Measurements from ENCODE around the gene RPH3AL. TPM values are rescaled to one million over a fixed set of nuclear protein-coding genes. Genes with fewer than 3 reads are reported as not detected.
"Not testable (repeated sequence)": the region's sequence is repeated elsewhere in the genome, so short reads cannot be mapped to it uniquely, and the experiment has no call there.

The RPH3AL gene
- total RNA-seq, 4 donors from 2014 or later = 6.3 to 14.4 (median 10.8) TPM

DNA sequence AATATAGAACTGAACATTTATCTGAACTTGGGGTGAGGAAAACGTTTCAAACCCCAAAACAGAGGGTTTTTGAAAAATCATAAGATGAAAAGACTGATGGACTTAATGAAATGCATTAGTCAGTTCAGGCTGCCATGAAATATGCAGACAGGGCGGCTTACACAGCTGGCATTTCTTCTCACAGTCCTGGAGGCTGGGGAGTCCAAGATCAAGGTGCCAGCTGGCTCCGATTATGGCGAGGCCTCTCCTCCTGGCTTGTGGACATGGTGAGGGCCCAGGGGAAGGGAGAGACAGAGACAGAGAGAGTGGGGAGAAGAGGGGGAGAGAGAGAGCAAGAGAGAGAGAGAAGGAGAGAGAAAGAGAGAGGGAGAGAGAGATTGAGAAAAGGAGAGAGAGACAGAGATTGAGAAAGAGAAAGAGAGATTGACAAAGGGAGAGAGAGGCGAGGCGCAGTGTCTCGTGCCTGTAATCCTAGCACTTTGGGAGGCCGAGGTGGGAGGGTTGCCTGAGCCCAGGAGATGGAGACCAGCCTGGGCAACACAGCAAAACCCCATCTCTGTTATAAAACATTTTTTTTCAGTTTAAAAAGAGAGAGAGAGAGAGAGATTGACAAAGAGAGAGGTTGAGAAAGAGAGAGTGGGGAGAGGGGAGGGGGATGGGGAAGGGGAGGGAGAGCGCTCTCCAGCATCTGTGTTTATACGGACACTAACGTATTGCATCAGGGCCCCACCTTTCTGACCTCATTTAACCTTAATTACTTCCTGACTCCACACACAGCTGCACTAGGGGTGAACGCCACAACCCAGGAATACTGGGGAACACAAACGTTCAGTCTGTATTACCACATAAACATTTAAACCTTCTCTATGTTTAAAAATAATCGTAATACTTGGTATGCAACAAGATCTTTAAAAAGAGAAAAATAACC, 24.6 kb upstream of the RPH3AL start:
- no peaks in the 10 kb centered on the region for H3K4me1 ChIP-seq
- H3K9me3 ChIP-seq = no peaks in the 10 kb centered on the region
- TF ChIP-seq, protein P1, sequence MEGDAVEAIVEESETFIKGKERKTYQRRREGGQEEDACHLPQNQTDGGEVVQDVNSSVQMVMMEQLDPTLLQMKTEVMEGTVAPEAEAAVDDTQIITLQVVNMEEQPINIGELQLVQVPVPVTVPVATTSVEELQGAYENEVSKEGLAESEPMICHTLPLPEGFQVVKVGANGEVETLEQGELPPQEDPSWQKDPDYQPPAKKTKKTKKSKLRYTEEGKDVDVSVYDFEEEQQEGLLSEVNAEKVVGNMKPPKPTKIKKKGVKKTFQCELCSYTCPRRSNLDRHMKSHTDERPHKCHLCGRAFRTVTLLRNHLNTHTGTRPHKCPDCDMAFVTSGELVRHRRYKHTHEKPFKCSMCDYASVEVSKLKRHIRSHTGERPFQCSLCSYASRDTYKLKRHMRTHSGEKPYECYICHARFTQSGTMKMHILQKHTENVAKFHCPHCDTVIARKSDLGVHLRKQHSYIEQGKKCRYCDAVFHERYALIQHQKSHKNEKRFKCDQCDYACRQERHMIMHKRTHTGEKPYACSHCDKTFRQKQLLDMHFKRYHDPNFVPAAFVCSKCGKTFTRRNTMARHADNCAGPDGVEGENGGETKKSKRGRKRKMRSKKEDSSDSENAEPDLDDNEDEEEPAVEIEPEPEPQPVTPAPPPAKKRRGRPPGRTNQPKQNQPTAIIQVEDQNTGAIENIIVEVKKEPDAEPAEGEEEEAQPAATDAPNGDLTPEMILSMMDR (IDR thresholded peaks at IDR 0.05 in 4 of 5, conservative IDR thresholded peaks at IDR 0.05 in 1 of 5) = no peak
- TF ChIP-seq POLR2A (IDR thresholded peaks at IDR 0.05) = no peak
- H3K27ac ChIP-seq = peak overlapping the region; percentile 33 to 62 (median 45)
- ATAC-seq (peak; percentile 69 to 73), DNase-seq (peak; percentile 36 to 72)
- no peaks in the 10 kb centered on the region for H3K36me3 ChIP-seq
- no peaks in the 10 kb centered on the region for H3K27me3 ChIP-seq
- no peak overlapping the region for H3K4me3 ChIP-seq
- in situ Hi-C loops (cut with MboI; ENCODE audit: low sequenced_read_pairs in 4 of 4) (no loop called here), intact Hi-C loops (cut with DNase I; ENCODE audit: low total_unique reads) (loop anchor here (5.0 kb wide), 1 partner anchor 45 kb away; no protein-coding TSS in a partner anchor)

GRCh38 chr17:373613-374230, 21.1 kb upstream of the RPH3AL start:
- Histone ChIP-seq H3K27me3 (no peaks in the 10 kb centered on the region), H3K4me3 (no peak overlapping the region), H3K27ac (peak overlapping the region in 1 of 4 donors; percentile 29), H3K4me1 (no peaks in the 10 kb centered on the region), H3K36me3 (no peaks in the 10 kb centered on the region), H3K9me3 (no peaks in the 10 kb centered on the region)
- DNase-seq = peak in 1 of 2 donors; percentile 66
- intact Hi-C loops (cut with DNase I; ENCODE audit: low total_unique reads) = no loop called here
- in situ Hi-C loops (cut with MboI; ENCODE audit: low sequenced_read_pairs in 4 of 4) = no loop called here
- peak; percentile 39 to 57 for ATAC-seq
- TF ChIP-seq POLR2A (IDR thresholded peaks at IDR 0.05) = no peak
- TF ChIP-seq, protein P1 (IDR thresholded peaks at IDR 0.05 in 4 of 5, conservative IDR thresholded peaks at IDR 0.05 in 1 of 5) = no peak

GRCh38 chr17:372157-373152, 19.8 kb upstream of the RPH3AL start:
- TF ChIP-seq, protein P1 (IDR thresholded peaks at IDR 0.05 in 4 of 5, conservative IDR thresholded peaks at IDR 0.05 in 1 of 5) = no peak
- TF ChIP-seq POLR2A (IDR thresholded peaks at IDR 0.05) = no peak
- Histone ChIP-seq H3K36me3 (no peaks in the 10 kb centered on the region), H3K9me3 (no peaks in the 10 kb centered on the region), H3K4me1 (no peaks in the 10 kb centered on the region), H3K4me3 (no peak overlapping the region), H3K27me3 (no peaks in the 10 kb centered on the region), H3K27ac (peak overlapping the region in 1 of 4 donors; percentile 29)
- intact Hi-C loops (cut with DNase I; ENCODE audit: low total_unique reads) = no loop called here
- in situ Hi-C loops (cut with MboI; ENCODE audit: low sequenced_read_pairs in 4 of 4) = no loop called here
- ATAC-seq (no peak), DNase-seq (no peak)

GRCh38 chr17:371583-371982, 19.0 kb upstream of the RPH3AL start:
- Histone ChIP-seq H3K36me3 (no peaks in the 10 kb centered on the region), H3K27me3 (no peaks in the 10 kb centered on the region), H3K4me3 (no peak overlapping the region), H3K9me3 (no peaks in the 10 kb centered on the region), H3K27ac (no peak overlapping the region), H3K4me1 (no peaks in the 10 kb centered on the region)
- DNase-seq = no peak
- intact Hi-C loops (cut with DNase I; ENCODE audit: low total_unique reads) = no loop called here
- TF ChIP-seq POLR2A (IDR thresholded peaks at IDR 0.05) = no peak
- TF ChIP-seq, protein P1 (IDR thresholded peaks at IDR 0.05 in 4 of 5, conservative IDR thresholded peaks at IDR 0.05 in 1 of 5) = no peak
- in situ Hi-C loops (cut with MboI; ENCODE audit: low sequenced_read_pairs in 4 of 4) = no loop called here
- no peak for ATAC-seq

DNA sequence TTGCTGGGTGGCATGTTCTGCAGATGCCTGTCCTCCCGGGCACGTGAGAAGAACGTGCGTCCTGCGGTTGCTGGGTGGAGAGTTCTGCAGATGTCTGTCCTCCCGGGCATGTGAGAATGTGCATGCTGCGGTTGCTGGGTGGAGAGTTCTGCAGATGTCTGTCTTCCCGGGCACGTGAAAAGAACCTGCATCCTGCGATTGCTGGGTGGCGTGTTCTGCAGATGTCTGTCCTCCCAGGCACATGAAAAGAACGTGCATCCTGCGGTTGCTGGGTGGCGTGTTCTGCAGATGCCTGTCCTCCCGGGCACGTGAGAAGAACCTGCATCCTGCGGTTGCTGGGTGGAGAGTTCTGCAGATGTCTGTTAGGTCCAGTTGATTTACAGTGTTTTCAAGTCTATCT, 15.0 kb upstream of the RPH3AL start:
- intact Hi-C loops (cut with DNase I; ENCODE audit: low total_unique reads); H3K4me1 ChIP-seq; in situ Hi-C loops (cut with MboI; ENCODE audit: low sequenced_read_pairs in 4 of 4); H3K36me3 ChIP-seq; ATAC-seq; H3K4me3 ChIP-seq; H3K27ac ChIP-seq; H3K27me3 ChIP-seq; H3K9me3 ChIP-seq; DNase-seq: not testable (repeated sequence)

DNA sequence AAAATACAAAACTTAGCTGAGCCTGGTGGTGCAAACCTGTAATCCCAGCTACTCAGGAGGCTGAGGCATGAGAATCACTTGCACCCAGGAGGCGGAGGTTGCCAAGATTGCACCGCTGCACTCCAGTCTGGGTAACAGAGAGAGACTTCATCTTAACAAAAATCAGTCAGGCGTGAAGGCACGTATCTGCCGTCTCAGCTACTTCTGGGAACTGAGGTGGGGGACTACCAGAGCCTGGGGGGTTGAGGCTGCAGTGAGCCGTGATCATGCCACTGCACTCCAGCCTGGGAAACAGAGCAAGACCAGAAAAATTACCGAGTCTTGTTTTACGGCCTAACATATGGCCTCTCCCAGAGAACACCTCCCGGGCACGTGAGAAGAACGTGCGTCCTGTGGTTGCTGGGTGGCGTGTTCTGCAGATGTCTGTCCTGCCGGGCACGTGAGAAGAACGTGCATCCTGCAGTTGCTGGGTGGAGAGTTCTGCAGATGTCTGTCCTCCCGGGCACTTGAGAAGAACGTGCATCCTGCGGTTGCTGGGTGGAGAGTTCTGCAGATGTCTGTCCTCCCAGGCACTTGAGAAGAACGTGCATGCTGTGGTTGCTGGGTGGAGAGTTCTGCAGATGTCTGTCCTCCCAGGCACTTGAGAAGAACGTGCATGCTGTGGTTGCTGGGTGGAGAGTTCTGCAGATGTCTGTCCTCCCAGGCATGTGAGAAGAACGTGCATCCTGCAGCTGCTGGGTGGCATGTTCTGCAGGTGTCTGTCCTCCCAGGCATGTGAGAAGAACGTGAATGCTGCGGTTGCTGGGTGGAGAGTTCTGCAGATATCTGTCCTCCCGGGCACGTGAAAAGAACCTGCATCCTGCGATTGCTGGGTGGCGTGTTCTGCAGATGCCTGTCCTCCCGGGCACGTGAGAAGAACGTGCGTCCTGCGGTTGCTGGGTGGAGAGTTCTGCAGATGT, 14.3 kb upstream of the RPH3AL start:
- H3K4me3 ChIP-seq; H3K27ac ChIP-seq; H3K9me3 ChIP-seq; H3K36me3 ChIP-seq; intact Hi-C loops (cut with DNase I; ENCODE audit: low total_unique reads); H3K27me3 ChIP-seq; ATAC-seq; H3K4me1 ChIP-seq; DNase-seq; in situ Hi-C loops (cut with MboI; ENCODE audit: low sequenced_read_pairs in 4 of 4): not testable (repeated sequence)

All from gastrocnemius medialis (tissue), 4 donors.